RPMI7951 (cell line): ENCODE results near the gene PCYOX1L. TPM values are rescaled to one million over a fixed set of nuclear protein-coding genes. Genes with fewer than 3 reads are reported as not detected.
A peak's percentile ranks its signal among the peaks of the same experiment; 100 is the strongest.
"Not testable (repeated sequence)": the region's sequence is repeated elsewhere in the genome, so short reads cannot be mapped to it uniquely, and the experiment has no call there.

Experiments
- DNase-seq: peaks from one replicate; pipeline ENCODE4 v3.0.0-alpha.2; 2012; ENCODE audit warnings: low read depth
- total RNA-seq: library from RNA; depleted of rRNA; stranded (reverse); fragments of >200 nt; shearing (Covaris generic); gene quantifications from 2 replicates; pipeline ENCODE4 v1.2.3, GENCODE V29; 2014

Gene PCYOX1L
- total RNA-seq, 1 experiment from 2014 or later = 6.2 TPM

- peak; percentile 76 for DNase-seq
Measured at GRCh38 chr5:149387081-149387631, 29.3 kb downstream of the PCYOX1L start.

- DNase-seq = peak; percentile 73
Measured at GRCh38 chr5:149387982-149388381, 30.1 kb downstream of the PCYOX1L start.

GRCh38 chr5:149388498-149389190 lies 30.8 kb downstream of the PCYOX1L start:
- no peak for DNase-seq

GRCh38 chr5:149389552-149390495 lies 32.0 kb downstream of the PCYOX1L start:
- DNase-seq = no peak

- not testable (repeated sequence) for DNase-seq
Measured at GRCh38 chr5:149391076-149391475, 33.2 kb downstream of the PCYOX1L start.

- DNase-seq = no peak
Measured at GRCh38 chr5:149391524-149391923, 33.7 kb downstream of the PCYOX1L start.

GRCh38 chr5:149392718-149393117 lies 34.9 kb downstream of the PCYOX1L start:
- peak; percentile 54 for DNase-seq

GRCh38 chr5:149394996-149395395 lies 37.1 kb downstream of the PCYOX1L start:
- DNase-seq = not testable (repeated sequence)

GRCh38 chr5:149397530-149397929 lies 39.7 kb downstream of the PCYOX1L start:
- DNase-seq = peak; percentile 76

- not testable (repeated sequence) for DNase-seq
Measured at GRCh38 chr5:149398747-149399266, 41.0 kb downstream of the PCYOX1L start.

GRCh38 chr5:149399775-149400174 lies 41.9 kb downstream of the PCYOX1L start:
- DNase-seq = no peak

- DNase-seq = no peak
Measured at GRCh38 chr5:149400304-149400703, 42.5 kb downstream of the PCYOX1L start.

GRCh38 chr5:149401051-149401450 lies 43.2 kb downstream of the PCYOX1L start:
- DNase-seq = no peak

- DNase-seq = no peak
Measured at GRCh38 chr5:149402291-149402690, 44.4 kb downstream of the PCYOX1L start.

- peak; percentile 67 for DNase-seq
Measured at GRCh38 chr5:149403923-149404745, 46.3 kb downstream of the PCYOX1L start.

GRCh38 chr5:149404746-149405549 lies 47.1 kb downstream of the PCYOX1L start:
- peak; percentile 93 for DNase-seq

- peak; percentile 42 for DNase-seq
Measured at GRCh38 chr5:149405550-149406202, 47.8 kb downstream of the PCYOX1L start.

GRCh38 chr5:149406203-149406978 lies 48.5 kb downstream of the PCYOX1L start:
- peak; percentile 87 for DNase-seq

GRCh38 chr5:149406979-149407306 lies 49.1 kb downstream of the PCYOX1L start:
- no peak for DNase-seq
